ENCODE results near the gene SLC43A3.

Gene SLC43A3

GRCh38 chr11:57391111-57391510, 35.8 kb downstream of the SLC43A3 start:
- in situ Hi-C loops (cut with MboI; ENCODE audit: low sequenced_read_pairs, unreplicated experiment) = no loop called here
- no peak for DNase-seq (ENCODE audit: low spot score)
- no peak for TF ChIP-seq CTCF (IDR thresholded peaks at IDR 0.05; ENCODE audit: borderline replicate concordance, control extremely low read depth, extremely low read depth, insufficient read depth, missing control alignments)

- no peak for DNase-seq (ENCODE audit: low spot score)
- TF ChIP-seq CTCF (IDR thresholded peaks at IDR 0.05; ENCODE audit: borderline replicate concordance, control extremely low read depth, extremely low read depth, insufficient read depth, missing control alignments) = no peak
- in situ Hi-C loops (cut with MboI; ENCODE audit: low sequenced_read_pairs, unreplicated experiment) = no loop called here
Observed at GRCh38 chr11:57390535-57390934, 36.4 kb downstream of the SLC43A3 start, which contains the start of gene PRG2. Gene PRG2 (minus strand): TSS chr11:57390650. CDS start chr11:57389944, 706 bp downstream.

GRCh38 chr11:57387289-57388030, 39.5 kb downstream of the SLC43A3 start:
- TF ChIP-seq CTCF (IDR thresholded peaks at IDR 0.05; ENCODE audit: borderline replicate concordance, control extremely low read depth, extremely low read depth, insufficient read depth, missing control alignments) = no peak
- no peak for DNase-seq (ENCODE audit: low spot score)
- in situ Hi-C loops (cut with MboI; ENCODE audit: low sequenced_read_pairs, unreplicated experiment) = no loop called here

GRCh38 chr11:57386178-57386940, 40.6 kb downstream of the SLC43A3 start:
- no peak for TF ChIP-seq CTCF (IDR thresholded peaks at IDR 0.05; ENCODE audit: borderline replicate concordance, control extremely low read depth, extremely low read depth, insufficient read depth, missing control alignments)
- no peak for DNase-seq (ENCODE audit: low spot score)
- in situ Hi-C loops (cut with MboI; ENCODE audit: low sequenced_read_pairs, unreplicated experiment) = no loop called here

GRCh38 chr11:57380975-57381374, 45.9 kb downstream of the SLC43A3 start, which contains the start of gene PRG3:
Gene PRG3 (minus strand): TSS chr11:57381150. CDS start chr11:57380708, 442 bp downstream.
- no peak for DNase-seq (ENCODE audit: low spot score)
- in situ Hi-C loops (cut with MboI; ENCODE audit: low sequenced_read_pairs, unreplicated experiment) = no loop called here
- no peak for TF ChIP-seq CTCF (IDR thresholded peaks at IDR 0.05; ENCODE audit: borderline replicate concordance, control extremely low read depth, extremely low read depth, insufficient read depth, missing control alignments)

- no peak for DNase-seq (ENCODE audit: low spot score)
- in situ Hi-C loops (cut with MboI; ENCODE audit: low sequenced_read_pairs, unreplicated experiment) = no loop called here
- no peak for TF ChIP-seq CTCF (IDR thresholded peaks at IDR 0.05; ENCODE audit: borderline replicate concordance, control extremely low read depth, extremely low read depth, insufficient read depth, missing control alignments)
Observed at GRCh38 chr11:57379732-57380131, 47.2 kb downstream of the SLC43A3 start.

Measured in GM13976 (cell line).